A549 (cell line): ENCODE results near the gene TMEM269.

Source experiments
- CHD2 ChIP-seq: fragments of 150-350 bp; IDR thresholded peaks from 2 replicates; pipeline ENCODE4 v1.6.1; 2014; ENCODE audit warnings: low read length; ENCODE audit not compliant: partially characterized antibody
- EHF ChIP-seq: fragments of 250-450 bp; sonication (Bioruptor Pico); IDR thresholded peaks from 2 replicates; pipeline ENCODE4 v1.5.0; 2020; ENCODE audit warnings: mild to moderate bottlenecking
- EHMT2 ChIP-seq: fragments of 200-600 bp; sonication (generic); IDR thresholded peaks from 2 replicates; pipeline ENCODE4 v1.6.1; 2016; ENCODE audit warnings: antibody characterized with exemption, low read depth, mild to moderate bottlenecking, moderate library complexity
- POLR2A ChIP-seq: IDR thresholded peaks from 2 replicates; pipeline ENCODE4 v1.6.1; 2012; ENCODE audit warnings: mild to moderate bottlenecking, low read length
- RAD21 ChIP-seq, 2 experiments: fragments of >200 bp in 1 of 2; sonication (Bioruptor Twin) in 1 of 2; formaldehyde crosslinking in 1 of 2; IDR thresholded peaks in 1 of 2; conservative IDR thresholded peaks in 1 of 2; 2 replicates in 1 of 2; 3 replicates in 1 of 2; pipeline ENCODE4 v1.6.1; 2012 to 2018; ENCODE audit warnings: inconsistent platforms in 1 of 2
- ZFP36 ChIP-seq: fragments of 450-650 bp; IDR thresholded peaks from 2 replicates; pipeline ENCODE4 v1.6.1; 2014; ENCODE audit warnings: borderline replicate concordance; ENCODE audit not compliant: partially characterized antibody
- TF ChIP-seq, protein P1 (sequence below): fragments of >200 bp; sonication (Bioruptor Twin); formaldehyde crosslinking; IDR thresholded peaks from 3 replicates; pipeline ENCODE4 v1.5.1; 2016
- TF ChIP-seq, protein P2 (sequence below): fragments of 200-600 bp; sonication (generic); IDR thresholded peaks from 2 replicates; pipeline ENCODE4 v1.6.1; 2016; ENCODE audit warnings: antibody characterized with exemption, mild to moderate bottlenecking, moderate library complexity
- TF ChIP-seq, protein P3 (sequence below): IDR thresholded peaks from 2 replicates; pipeline ENCODE4 v1.6.1; 2012

GRCh38 chr1:42806593-42806992 lies 21.8 kb downstream of the TMEM269 start:
- TF ChIP-seq, protein P1, sequence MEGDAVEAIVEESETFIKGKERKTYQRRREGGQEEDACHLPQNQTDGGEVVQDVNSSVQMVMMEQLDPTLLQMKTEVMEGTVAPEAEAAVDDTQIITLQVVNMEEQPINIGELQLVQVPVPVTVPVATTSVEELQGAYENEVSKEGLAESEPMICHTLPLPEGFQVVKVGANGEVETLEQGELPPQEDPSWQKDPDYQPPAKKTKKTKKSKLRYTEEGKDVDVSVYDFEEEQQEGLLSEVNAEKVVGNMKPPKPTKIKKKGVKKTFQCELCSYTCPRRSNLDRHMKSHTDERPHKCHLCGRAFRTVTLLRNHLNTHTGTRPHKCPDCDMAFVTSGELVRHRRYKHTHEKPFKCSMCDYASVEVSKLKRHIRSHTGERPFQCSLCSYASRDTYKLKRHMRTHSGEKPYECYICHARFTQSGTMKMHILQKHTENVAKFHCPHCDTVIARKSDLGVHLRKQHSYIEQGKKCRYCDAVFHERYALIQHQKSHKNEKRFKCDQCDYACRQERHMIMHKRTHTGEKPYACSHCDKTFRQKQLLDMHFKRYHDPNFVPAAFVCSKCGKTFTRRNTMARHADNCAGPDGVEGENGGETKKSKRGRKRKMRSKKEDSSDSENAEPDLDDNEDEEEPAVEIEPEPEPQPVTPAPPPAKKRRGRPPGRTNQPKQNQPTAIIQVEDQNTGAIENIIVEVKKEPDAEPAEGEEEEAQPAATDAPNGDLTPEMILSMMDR = no peak
- TF ChIP-seq EHMT2 (no peak), CHD2 (no peak), ZFP36 (no peak), RAD21 (conservative IDR thresholded peaks at IDR 0.05 in 1 of 2, IDR thresholded peaks at IDR 0.05 in 1 of 2) (no peak), POLR2A (no peak), EHF (CRISPR knock-in tag) (no peak)
- TF ChIP-seq, protein P2, sequence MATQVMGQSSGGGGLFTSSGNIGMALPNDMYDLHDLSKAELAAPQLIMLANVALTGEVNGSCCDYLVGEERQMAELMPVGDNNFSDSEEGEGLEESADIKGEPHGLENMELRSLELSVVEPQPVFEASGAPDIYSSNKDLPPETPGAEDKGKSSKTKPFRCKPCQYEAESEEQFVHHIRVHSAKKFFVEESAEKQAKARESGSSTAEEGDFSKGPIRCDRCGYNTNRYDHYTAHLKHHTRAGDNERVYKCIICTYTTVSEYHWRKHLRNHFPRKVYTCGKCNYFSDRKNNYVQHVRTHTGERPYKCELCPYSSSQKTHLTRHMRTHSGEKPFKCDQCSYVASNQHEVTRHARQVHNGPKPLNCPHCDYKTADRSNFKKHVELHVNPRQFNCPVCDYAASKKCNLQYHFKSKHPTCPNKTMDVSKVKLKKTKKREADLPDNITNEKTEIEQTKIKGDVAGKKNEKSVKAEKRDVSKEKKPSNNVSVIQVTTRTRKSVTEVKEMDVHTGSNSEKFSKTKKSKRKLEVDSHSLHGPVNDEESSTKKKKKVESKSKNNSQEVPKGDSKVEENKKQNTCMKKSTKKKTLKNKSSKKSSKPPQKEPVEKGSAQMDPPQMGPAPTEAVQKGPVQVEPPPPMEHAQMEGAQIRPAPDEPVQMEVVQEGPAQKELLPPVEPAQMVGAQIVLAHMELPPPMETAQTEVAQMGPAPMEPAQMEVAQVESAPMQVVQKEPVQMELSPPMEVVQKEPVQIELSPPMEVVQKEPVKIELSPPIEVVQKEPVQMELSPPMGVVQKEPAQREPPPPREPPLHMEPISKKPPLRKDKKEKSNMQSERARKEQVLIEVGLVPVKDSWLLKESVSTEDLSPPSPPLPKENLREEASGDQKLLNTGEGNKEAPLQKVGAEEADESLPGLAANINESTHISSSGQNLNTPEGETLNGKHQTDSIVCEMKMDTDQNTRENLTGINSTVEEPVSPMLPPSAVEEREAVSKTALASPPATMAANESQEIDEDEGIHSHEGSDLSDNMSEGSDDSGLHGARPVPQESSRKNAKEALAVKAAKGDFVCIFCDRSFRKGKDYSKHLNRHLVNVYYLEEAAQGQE = no peak
- TF ChIP-seq, protein P3, sequence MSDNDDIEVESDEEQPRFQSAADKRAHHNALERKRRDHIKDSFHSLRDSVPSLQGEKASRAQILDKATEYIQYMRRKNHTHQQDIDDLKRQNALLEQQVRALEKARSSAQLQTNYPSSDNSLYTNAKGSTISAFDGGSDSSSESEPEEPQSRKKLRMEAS = no peak
